Activated CD4-positive, alpha-beta memory T cell treated with anti-CD3 and anti-CD28 coated beads, Interleukin-2, amount 10 ng/mL, durations not matched to agents 7 days and 5 days (primary cell): ENCODE results near the gene CAMK2G. TPM values are rescaled to one million over a fixed set of nuclear protein-coding genes. Genes with fewer than 3 reads are reported as not detected.
A peak's percentile ranks its signal among the peaks of the same experiment; 100 is the strongest.

Experiments used
- CTCF ChIA-PET: fragments of 350-600 bp; sonication (Branson Sonifier 250); formaldehyde crosslinking; loops from one replicate; lab custom pipeline; 2021; ENCODE audit warnings: antibody characterized with exemption, inconsistent platforms; lab: Charles Lee
- POLR2A ChIA-PET: fragments of 350-600 bp; sonication (Branson Sonifier 250); formaldehyde crosslinking; loops from one replicate; lab custom pipeline; 2021; ENCODE audit warnings: antibody characterized with exemption; lab: Charles Lee
- DNase-seq: peaks from one replicate; pipeline ENCODE4 v3.0.0-alpha.2; 2020
- H3K27ac Mint-ChIP-seq: one replicate; pipeline ENCODE4 v1.8.0; 2021; ENCODE audit warnings: mild to moderate bottlenecking, mixed read lengths
- H3K27me3 Mint-ChIP-seq: one replicate; pipeline ENCODE4 v1.8.0; 2021; ENCODE audit warnings: mixed read lengths
- H3K36me3 Mint-ChIP-seq: one replicate; pipeline ENCODE4 v1.8.0; 2021; ENCODE audit warnings: low read depth, mixed read lengths
- H3K4me1 Mint-ChIP-seq: one replicate; pipeline ENCODE4 v1.8.0; 2021; ENCODE audit warnings: mixed read lengths
- H3K4me3 Mint-ChIP-seq: one replicate; pipeline ENCODE4 v1.8.0; 2021; ENCODE audit warnings: mild to moderate bottlenecking, mixed read lengths
- H3K9me3 Mint-ChIP-seq: one replicate; pipeline ENCODE4 v1.8.0; 2021; ENCODE audit warnings: mixed read lengths
- total RNA-seq, 2 experiments: library from RNA; stranded (reverse); gene quantifications; one replicate each; pipeline ENCODE4 v1.2.3, GENCODE V29; 2021

The CAMK2G gene
- total RNA-seq, 2 experiments from 2014 or later: 46.4 to 48.5 TPM

GRCh38 chr10:73910764-73911552 lies 36.6 kb upstream of the CAMK2G start, which contains the start of gene PLAU:
Gene PLAU, plus strand, starts transcription at chr10:73911132. Its CDS starts 424 bp downstream, at chr10:73911556.
- Mint-ChIP-seq H3K27ac (peak within 1 kb of the TSS; percentile 76), H3K4me3 (peak within 1 kb of the TSS; percentile 96), H3K36me3 (peaks cover 24% of the 10 kb centered on the region), H3K9me3 (no peaks in the 10 kb centered on the region), H3K4me1 (peaks cover 49% of the 10 kb centered on the region), H3K27me3 (peaks cover 36% of the 10 kb centered on the region)
- CTCF ChIA-PET: interaction anchor here (0.6 to 1.6 kb wide), 5 partner anchors 8 to 145 kb away, joined by 3 to 7 read pairs (median 3); no protein-coding TSS in a partner anchor
- POLR2A ChIA-PET: interaction anchor here (0.9 to 1.2 kb wide), 8 partner anchors 9 to 30 kb away, joined by 3 to 6 read pairs (median 3); no protein-coding TSS in a partner anchor
- peak; percentile 58 for DNase-seq

DNA sequence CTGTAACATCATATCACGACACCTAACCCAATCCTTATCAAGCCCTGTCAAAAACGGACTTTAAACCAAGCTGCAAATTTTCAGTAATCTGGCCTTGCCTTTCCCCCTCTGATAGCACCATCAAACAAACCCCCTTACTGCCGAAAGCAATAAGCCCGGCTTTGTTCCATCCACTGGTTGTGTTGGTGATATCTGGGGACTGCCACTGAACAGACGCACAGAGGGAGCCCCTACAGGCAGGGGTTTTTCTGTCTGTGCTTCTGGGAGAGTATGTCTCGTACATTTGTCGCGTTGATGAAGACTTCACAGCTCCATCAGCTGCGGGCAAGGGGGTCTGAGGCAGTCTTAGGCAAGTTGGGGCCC lies 36.0 kb upstream of the CAMK2G start:
- Mint-ChIP-seq H3K27me3 (peaks cover 33% of the 10 kb centered on the region), H3K4me1 (peaks cover 45% of the 10 kb centered on the region), H3K27ac (peak overlapping the region; percentile 13), H3K4me3 (peak overlapping the region; percentile 65), H3K9me3 (no peaks in the 10 kb centered on the region), H3K36me3 (peaks cover 20% of the 10 kb centered on the region)
- ChIA-PET CTCF (interaction anchor here (1.0 to 1.6 kb wide), 2 partner anchors 30 to 146 kb away, joined by 3 to 7 read pairs; no protein-coding TSS in a partner anchor), POLR2A (interaction anchor here (0.9 to 1.1 kb wide), 5 partner anchors 11 to 29 kb away, joined by 3 read pairs; no protein-coding TSS in a partner anchor)
- no peak for DNase-seq

DNA sequence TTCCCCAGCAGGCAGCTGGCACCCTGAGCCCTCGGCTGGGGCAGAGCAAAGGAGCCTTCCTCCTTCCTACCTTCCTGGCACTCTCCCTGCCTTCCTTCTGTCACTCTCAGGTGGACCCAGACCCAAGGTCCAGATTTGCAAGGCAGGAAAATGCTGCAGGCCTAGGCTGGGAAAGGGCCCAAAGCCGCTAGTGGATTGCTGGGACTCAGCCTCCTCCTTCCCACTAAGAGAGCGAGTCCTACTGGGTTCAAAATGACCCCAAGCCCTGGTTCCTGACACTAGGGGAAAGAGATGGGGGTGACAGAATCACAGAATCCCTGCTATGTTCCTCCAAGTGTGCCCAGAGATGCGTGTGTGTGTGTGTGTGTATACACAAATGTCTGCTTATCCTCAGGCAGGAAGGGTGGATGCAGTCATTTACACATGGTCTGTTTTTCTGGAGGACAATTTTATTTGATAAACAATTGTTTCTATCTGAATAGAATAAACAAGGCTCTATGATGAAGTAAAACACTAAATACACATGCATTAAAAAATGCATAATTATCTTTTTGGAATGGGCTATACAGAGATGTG lies 35.3 kb upstream of the CAMK2G start:
- DNase-seq: no peak
- Mint-ChIP-seq H3K27me3 (peaks cover 31% of the 10 kb centered on the region), H3K27ac (peak overlapping the region; percentile 82), H3K4me3 (peak overlapping the region; percentile 65), H3K9me3 (no peaks in the 10 kb centered on the region), H3K36me3 (peaks cover 13% of the 10 kb centered on the region), H3K4me1 (peaks cover 45% of the 10 kb centered on the region)
- POLR2A ChIA-PET: interaction anchor here (0.9 to 1.2 kb wide), 7 partner anchors 12 to 82 kb away, joined by 3 to 5 read pairs (median 3); no protein-coding TSS in a partner anchor
- CTCF ChIA-PET: interaction anchor here (1.2 to 4.8 kb wide), 2 partner anchors 23 to 30 kb away, joined by 8 to 13 read pairs; no protein-coding TSS in a partner anchor

- peak overlapping the region; percentile 65 for H3K4me3 Mint-ChIP-seq
- peaks cover 45% of the 10 kb centered on the region for H3K4me1 Mint-ChIP-seq
- peak; percentile 76 for DNase-seq
- peak overlapping the region; percentile 82 for H3K27ac Mint-ChIP-seq
- CTCF ChIA-PET: interaction anchor here (1.2 to 4.8 kb wide), 4 partner anchors 22 to 48 kb away, joined by 6 to 13 read pairs (median 8); no protein-coding TSS in a partner anchor
- POLR2A ChIA-PET: interaction anchor here (0.9 to 1.2 kb wide), 4 partner anchors 12 to 83 kb away, joined by 3 to 5 read pairs (median 4); no protein-coding TSS in a partner anchor
- peaks cover 12% of the 10 kb centered on the region for H3K36me3 Mint-ChIP-seq
- peaks cover 33% of the 10 kb centered on the region for H3K27me3 Mint-ChIP-seq
- no peaks in the 10 kb centered on the region for H3K9me3 Mint-ChIP-seq
These were observed 34.6 kb upstream of the CAMK2G start for GRCh38 chr10:73908853-73909539.

DNA sequence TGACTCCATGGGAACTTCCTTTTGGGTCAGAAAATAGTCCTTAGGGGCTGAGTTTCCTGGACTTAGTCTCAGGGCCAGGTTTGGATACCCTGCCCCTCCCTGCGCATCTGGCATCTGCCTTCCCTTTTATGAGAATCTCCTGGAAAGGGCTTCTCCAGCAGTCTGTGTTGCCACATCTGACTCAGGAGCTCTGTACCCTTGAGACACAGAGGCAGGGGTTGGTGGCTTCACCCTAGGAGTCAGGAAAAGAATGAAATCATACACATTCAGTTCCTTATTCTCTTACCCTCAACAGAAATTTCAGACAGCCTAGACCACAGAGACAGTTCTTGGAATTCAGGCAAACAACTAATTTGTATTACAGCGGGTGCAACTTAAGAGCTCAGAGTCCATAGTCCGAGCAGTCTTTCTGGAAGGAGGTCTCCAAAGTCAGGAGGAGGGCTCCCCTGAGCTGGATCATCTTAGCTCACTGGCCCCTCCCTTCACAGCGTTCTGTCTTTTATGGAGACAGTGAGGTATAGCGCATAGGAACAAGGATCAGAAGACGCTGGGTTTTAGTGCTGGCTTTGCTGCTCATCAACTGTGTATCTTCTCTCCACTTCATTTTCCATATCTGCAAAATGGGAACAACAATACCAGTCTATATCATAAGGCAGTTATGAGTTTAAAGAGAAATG lies 33.6 kb upstream of the CAMK2G start:
- CTCF ChIA-PET: interaction anchor here (0.7 to 4.8 kb wide), 6 partner anchors 8 to 173 kb away, joined by 3 to 13 read pairs (median 4); no protein-coding TSS in a partner anchor
- no peak for DNase-seq
- Mint-ChIP-seq H3K4me1 (peaks cover 45% of the 10 kb centered on the region), H3K4me3 (peak overlapping the region; percentile 25), H3K27me3 (peaks cover 32% of the 10 kb centered on the region), H3K27ac (peak overlapping the region; percentile 82), H3K36me3 (peaks cover 6% of the 10 kb centered on the region), H3K9me3 (no peaks in the 10 kb centered on the region)
- POLR2A ChIA-PET: interaction anchor here (0.8 to 1.3 kb wide), 2 partner anchors 9 to 148 kb away, joined by 3 to 6 read pairs; no protein-coding TSS in a partner anchor

DNA sequence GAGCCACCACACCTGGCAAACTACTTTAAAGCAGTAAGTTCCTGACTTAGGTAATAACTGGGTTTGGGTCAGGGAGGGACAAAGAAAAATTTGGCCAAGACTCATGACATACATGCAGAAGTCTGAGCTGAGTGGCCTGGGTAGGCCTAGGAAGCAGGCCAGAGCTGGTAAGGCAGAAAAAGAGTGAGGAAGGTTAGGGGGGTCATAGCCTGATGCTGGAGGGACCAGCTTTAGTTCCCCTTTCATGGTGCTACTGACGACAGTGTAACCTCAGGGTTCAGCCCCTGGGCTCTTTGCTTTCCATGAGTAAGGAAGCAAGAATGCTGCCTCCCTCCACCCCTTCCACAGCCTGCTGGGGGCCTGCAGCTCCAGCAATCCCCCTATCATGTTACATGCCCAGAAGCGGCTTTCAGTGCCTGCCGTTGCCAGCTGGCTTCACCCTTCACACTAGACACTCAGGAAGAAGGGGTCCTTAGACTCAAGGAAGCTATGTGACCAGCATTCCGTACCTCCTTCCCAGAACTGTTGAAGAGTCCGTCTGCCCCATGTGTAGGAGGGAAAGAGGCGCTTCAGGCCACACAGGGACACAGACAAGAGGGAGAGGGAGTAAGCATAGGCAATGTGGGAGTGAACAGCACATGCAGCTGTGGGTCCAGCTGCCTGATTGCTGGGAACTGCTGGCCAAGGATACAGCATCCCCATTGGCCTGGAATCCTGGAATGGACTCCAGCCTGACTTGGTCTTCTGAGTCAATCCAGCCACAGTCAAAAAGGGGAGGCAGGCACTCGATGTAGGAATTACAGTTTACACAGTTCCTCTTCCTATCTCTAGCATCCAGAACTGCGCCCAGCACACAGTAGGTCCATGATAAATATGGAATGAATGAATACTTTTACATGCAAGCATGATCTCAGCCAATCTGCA lies 32.4 kb upstream of the CAMK2G start:
- Mint-ChIP-seq H3K4me3 (no peak overlapping the region), H3K4me1 (peaks cover 42% of the 10 kb centered on the region), H3K27me3 (peaks cover 34% of the 10 kb centered on the region), H3K9me3 (no peaks in the 10 kb centered on the region), H3K27ac (no peak overlapping the region), H3K36me3 (peaks cover 4% of the 10 kb centered on the region)
- DNase-seq: no peak
- ChIA-PET POLR2A (no interaction called here), CTCF (interaction anchor here (1.1 to 4.8 kb wide), 4 partner anchors 16 to 36 kb away, joined by 3 to 13 read pairs (median 5); no protein-coding TSS in a partner anchor)

GRCh38 chr10:73905256-73906020 lies 31.1 kb upstream of the CAMK2G start:
- CTCF ChIA-PET: interaction anchor here (0.7 to 4.8 kb wide), 4 partner anchors 15 to 56 kb away, joined by 3 to 13 read pairs (median 4); no protein-coding TSS in a partner anchor
- Mint-ChIP-seq H3K4me3 (no peak overlapping the region), H3K9me3 (no peaks in the 10 kb centered on the region), H3K27me3 (peaks cover 28% of the 10 kb centered on the region), H3K4me1 (peaks cover 33% of the 10 kb centered on the region), H3K27ac (no peak overlapping the region), H3K36me3 (no peaks in the 10 kb centered on the region)
- no peak for DNase-seq
- POLR2A ChIA-PET: no interaction called here

DNA sequence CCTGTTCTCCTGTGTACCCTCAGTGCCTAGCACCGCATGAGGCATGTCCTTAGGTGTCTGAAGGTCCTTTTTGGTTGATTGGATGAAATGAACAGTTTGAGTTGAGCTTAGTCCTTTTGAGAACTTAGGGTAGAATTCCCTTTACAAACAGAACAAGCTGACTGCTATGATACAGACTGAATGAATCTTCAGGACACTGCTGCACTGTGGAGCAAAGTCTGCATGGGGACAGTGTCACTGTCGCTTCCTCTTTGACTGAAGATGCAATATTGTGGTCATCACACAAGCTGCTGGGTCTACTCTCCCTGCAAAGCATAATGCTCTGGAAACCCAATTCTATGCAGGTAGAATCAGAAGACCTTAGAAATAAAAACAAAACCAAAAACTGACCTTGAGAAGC lies 28.0 kb upstream of the CAMK2G start:
- peaks cover 27% of the 10 kb centered on the region for H3K27me3 Mint-ChIP-seq
- H3K36me3 Mint-ChIP-seq: no peaks in the 10 kb centered on the region
- H3K4me1 Mint-ChIP-seq: peaks cover 8% of the 10 kb centered on the region
- DNase-seq: no peak
- no peak overlapping the region for H3K4me3 Mint-ChIP-seq
- H3K27ac Mint-ChIP-seq: no peak overlapping the region
- ChIA-PET POLR2A (interaction anchor here (0.7 kb wide), 1 partner anchor 12 kb away, joined by 3 read pairs; no protein-coding TSS in a partner anchor), CTCF (interaction anchor here (0.7 to 2.8 kb wide), 7 partner anchors 8 to 86 kb away, joined by 3 to 11 read pairs (median 5); no protein-coding TSS in a partner anchor)
- no peaks in the 10 kb centered on the region for H3K9me3 Mint-ChIP-seq

- ChIA-PET CTCF (interaction anchor here (1.8 kb wide), 1 partner anchor 22 kb away, joined by 8 read pairs; no protein-coding TSS in a partner anchor), POLR2A (no interaction called here)
- H3K4me1 Mint-ChIP-seq: peaks cover 4% of the 10 kb centered on the region
- DNase-seq: no peak
- H3K27me3 Mint-ChIP-seq: peaks cover 27% of the 10 kb centered on the region
- no peaks in the 10 kb centered on the region for H3K9me3 Mint-ChIP-seq
- H3K27ac Mint-ChIP-seq: no peak overlapping the region
- no peak overlapping the region for H3K4me3 Mint-ChIP-seq
- no peaks in the 10 kb centered on the region for H3K36me3 Mint-ChIP-seq
These were observed 26.9 kb upstream of the CAMK2G start for GRCh38 chr10:73901261-73901660.

DNA sequence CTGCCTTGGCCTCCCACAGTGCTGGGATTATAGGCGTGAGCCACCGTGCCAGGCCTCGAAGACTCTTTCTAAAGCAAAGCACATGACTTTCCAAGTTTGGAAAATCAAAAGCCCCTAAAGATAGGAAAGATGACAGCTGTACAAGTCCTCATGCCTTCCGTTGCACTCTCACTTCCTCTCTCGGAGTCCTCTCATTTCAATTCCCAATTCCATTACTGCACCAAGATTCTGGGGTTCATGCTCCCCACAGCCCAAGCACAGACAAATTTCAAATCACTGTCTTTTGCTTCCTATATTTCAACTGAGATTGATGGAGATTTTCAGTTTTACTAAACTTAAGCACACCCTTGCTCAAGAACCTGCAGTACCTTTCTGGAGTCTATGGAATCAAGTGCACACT lies 25.7 kb upstream of the CAMK2G start:
- no peaks in the 10 kb centered on the region for H3K9me3 Mint-ChIP-seq
- DNase-seq: no peak
- no peak overlapping the region for H3K4me3 Mint-ChIP-seq
- H3K27ac Mint-ChIP-seq: no peak overlapping the region
- POLR2A ChIA-PET: interaction anchor here (1.3 kb wide), 1 partner anchor 8 kb away, joined by 3 read pairs; no protein-coding TSS in a partner anchor
- peaks cover 6% of the 10 kb centered on the region for H3K4me1 Mint-ChIP-seq
- CTCF ChIA-PET: interaction anchor here (0.6 to 3.1 kb wide), 5 partner anchors 8 to 41 kb away, joined by 3 to 18 read pairs (median 4); no protein-coding TSS in a partner anchor
- peaks cover 23% of the 10 kb centered on the region for H3K27me3 Mint-ChIP-seq
- no peaks in the 10 kb centered on the region for H3K36me3 Mint-ChIP-seq
